Measurements from ENCODE around the gene MACROD1.

MACROD1 gene

DNA sequence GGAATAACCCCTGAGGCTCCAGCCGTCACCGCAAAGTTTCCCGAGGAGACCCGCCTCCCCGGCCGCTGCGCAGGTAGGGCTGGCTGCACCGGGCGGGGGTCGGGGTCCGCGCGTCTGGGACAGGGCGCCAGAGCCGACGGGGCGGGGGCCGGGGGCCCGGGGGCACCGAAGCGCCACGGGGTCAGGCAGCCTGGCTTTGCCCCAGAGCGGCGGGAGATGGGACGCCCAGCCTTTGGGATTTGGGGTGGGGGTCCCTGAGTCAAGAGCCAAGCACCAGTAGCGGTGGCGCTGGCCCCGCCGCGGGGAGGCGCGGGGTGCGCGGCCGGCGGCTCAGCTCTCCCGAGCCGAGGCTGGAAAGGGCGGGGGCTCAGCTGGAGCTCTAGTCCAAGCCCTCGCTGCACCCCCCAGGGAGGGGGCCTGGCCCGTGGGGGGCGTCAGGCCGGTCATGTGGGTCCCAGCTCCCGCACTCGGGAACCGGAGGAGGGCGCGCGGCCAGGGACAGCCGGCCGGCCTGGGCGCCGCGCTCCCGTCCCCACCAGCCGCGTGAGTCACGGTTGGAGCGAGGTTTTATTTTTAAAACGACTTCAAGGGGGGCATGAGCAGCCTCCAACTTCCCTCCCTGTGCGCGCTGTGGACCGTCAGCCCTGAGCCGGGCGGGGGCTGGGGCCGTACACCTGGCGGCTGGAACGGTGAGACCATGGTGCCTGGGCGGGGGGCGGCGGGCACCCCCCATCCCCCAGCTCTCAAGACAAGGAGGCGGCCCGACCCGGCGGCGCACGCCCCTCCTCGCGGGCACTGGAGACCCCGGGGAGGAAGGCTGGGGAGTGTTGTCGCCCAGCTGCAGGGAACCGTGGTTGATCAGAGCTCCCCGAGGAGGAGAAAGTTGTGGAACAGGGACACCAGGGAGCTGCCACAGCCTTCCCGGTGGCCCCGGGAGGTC, 129.6 kb downstream of the MACROD1 start:
- DNase-seq (ENCODE audit: low spot score) = peak; percentile 55

DNA sequence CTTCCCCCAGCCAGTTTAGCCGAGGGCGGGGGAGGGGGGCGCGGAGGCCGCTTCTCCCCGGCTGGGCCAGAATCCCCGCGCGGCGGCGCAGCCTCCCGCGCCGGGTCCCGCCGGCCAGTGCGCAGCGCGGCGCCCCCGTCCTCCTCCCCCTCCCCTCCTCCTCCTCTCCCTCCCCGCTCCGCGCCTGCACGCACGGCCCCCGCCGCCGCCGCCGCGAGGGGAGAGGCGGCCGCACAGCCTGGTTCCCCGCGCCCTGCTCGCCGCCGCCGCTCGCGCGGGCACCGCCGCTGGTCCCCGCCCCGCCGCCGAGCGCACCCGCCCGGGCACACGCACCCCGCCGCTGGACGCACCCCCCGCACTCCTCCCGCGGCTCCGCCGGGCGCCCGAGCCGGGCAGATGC, 130.3 kb downstream of the MACROD1 start, which contains the start of gene FLRT1:
Gene FLRT1 (plus strand): TSS at position 356 of the 400 bp plus-strand sequence. CDS start 80,337 bp downstream, outside the sequence.
- no peak for DNase-seq (ENCODE audit: low spot score)

- DNase-seq (ENCODE audit: low spot score) = no peak
Observed at GRCh38 chr11:64035081-64035524, 130.8 kb downstream of the MACROD1 start.

- no peak for DNase-seq (ENCODE audit: low spot score)
Observed at GRCh38 chr11:64034411-64034811, 131.5 kb downstream of the MACROD1 start.

GRCh38 chr11:64032050-64032449, 133.9 kb downstream of the MACROD1 start:
- DNase-seq (ENCODE audit: low spot score) = no peak

DNA sequence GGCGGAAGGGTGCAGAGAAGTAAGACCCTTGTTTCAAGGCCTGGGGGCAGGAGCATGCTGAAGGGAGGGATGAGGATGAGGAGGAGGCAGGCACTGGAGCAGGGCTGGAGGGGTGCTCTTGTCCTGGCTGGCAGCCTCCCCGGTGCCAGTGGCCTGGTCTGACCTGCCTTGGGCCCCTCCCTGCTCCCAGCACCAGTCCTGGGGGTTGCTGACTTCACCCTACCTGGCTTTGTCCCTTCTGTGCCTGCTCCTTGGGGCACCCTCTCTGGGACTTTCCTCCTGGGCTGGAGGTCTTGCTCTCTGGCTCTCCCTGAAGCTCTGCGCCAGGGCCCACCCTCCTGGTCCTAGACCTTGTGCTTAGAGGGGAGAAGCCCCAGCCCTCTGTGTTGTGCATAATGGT, 134.9 kb downstream of the MACROD1 start:
- DNase-seq (ENCODE audit: low spot score) = no peak

- no peak for DNase-seq (ENCODE audit: low spot score)
Observed at GRCh38 chr11:64029773-64030172, 136.1 kb downstream of the MACROD1 start.

DNA sequence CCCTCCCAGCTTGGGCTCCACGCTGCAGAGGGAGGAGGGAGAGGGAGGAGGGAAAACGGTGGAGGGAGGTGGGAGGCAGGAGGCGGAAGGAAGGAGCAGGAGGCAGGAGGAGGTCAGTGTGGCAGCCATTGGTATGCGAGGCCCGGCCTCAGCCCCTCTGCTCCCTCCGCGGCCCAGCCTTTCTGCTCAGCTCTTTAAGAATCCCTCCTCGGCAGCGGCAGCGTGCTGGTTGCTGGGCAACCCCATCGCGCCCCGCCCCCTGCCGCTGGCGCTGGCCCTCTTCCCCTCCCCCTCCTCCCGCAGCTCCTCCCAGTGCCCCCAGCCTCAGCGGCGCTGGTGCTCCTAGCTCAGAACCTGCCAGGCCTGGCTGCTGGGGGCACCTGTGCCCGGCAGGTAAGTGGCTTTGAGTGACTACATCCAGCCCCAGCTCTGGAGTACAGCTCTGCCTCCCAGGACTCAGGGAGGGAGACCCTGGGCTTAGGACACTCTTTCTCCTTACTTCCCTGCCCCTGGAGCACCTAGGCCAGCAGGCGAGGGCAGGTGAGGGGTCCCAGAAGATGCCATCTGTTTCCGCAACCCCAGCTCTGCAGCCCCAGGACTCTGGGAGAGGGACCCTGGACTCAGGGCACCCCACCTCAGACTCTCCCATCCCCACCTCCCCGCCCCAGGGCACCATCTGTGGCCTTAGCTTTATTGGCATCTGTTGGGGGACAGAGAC, 137.4 kb downstream of the MACROD1 start:
- DNase-seq (ENCODE audit: low spot score) = no peak

DNA sequence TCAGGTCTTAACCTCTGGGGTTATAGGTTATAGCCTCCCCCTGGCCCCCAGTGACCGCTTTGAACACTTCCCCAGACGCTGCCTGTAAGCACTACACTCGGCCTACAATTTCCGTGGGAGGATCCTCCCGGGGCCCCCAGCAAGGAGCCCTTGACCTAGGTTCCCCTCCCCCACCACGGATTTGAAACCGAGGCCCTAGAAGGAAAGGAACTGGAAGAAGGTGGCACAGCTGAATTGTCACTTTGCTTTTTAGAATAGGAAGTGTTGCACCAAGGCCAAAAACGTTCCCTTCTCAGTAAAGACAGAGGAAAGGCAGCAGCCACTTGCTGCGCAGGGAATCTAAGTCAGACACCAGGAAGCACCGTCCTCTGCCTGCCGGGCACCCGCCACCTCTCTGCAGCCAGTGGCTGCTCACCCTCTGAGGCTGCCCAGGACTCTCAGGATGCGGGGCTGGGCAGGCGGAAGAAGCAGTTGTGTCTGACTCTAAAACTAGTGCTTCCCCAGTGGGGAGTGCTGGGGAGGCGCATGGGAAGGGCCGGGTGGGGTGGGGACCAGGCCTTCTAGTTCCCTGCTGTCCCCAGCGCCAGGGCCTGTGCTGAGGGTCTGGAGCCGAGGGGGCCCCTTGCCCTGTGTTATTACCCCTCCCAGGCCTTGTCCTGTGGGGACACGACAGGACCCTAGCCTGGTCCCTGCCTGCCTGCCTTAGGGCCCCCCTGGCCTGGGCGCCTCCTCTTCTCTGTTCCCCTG, 138.1 kb downstream of the MACROD1 start:
- DNase-seq (ENCODE audit: low spot score) = no peak

GRCh38 chr11:64026575-64027205, 139.2 kb downstream of the MACROD1 start:
- no peak for DNase-seq (ENCODE audit: low spot score)

DNA sequence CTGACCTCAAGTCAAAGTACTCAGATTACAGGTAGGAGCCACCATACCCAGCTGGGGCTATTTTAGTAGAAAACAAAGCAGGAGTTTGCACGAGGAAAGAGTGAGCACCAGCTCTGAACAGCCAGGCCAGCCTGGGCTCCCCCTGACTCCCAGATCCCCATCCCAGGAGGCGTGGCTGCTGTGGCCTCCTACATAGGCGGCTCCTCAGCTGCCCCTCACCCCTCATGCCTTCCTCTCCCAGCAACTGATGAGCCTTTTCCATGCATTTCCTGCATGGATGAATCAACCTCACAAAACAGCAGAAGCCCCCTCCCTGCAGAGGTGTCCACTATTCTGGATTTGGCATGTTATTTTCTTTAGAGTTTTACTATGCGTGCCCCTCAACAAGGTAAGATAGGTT, 140.7 kb downstream of the MACROD1 start:
- no peak for DNase-seq (ENCODE audit: low spot score)

- no peak for DNase-seq (ENCODE audit: low spot score)
Observed at GRCh38 chr11:64023712-64024710, 141.9 kb downstream of the MACROD1 start.

- no peak for DNase-seq (ENCODE audit: low spot score)
Observed at GRCh38 chr11:64022125-64022784, 143.7 kb downstream of the MACROD1 start.

DNA sequence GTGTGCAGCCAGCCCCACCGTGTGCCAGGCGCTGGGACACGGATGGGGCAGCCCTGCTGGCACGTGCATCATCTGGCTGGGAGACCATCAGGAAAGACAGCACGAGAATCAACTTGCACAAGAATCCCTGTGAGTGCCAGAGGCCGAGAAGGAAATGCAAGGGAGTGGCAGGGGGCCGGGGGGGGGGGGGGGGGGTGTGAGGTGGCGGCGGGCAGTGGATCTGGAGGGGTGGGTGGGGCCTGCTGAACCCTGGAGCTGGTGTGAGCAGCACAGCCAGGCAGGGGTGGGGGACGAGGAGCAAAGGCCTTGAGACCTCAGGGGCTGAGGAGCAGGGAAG, 144.2 kb downstream of the MACROD1 start:
- no peak for DNase-seq (ENCODE audit: low spot score)

- no peak for DNase-seq (ENCODE audit: low spot score)
Observed at GRCh38 chr11:64020976-64021756, 144.7 kb downstream of the MACROD1 start.

DNA sequence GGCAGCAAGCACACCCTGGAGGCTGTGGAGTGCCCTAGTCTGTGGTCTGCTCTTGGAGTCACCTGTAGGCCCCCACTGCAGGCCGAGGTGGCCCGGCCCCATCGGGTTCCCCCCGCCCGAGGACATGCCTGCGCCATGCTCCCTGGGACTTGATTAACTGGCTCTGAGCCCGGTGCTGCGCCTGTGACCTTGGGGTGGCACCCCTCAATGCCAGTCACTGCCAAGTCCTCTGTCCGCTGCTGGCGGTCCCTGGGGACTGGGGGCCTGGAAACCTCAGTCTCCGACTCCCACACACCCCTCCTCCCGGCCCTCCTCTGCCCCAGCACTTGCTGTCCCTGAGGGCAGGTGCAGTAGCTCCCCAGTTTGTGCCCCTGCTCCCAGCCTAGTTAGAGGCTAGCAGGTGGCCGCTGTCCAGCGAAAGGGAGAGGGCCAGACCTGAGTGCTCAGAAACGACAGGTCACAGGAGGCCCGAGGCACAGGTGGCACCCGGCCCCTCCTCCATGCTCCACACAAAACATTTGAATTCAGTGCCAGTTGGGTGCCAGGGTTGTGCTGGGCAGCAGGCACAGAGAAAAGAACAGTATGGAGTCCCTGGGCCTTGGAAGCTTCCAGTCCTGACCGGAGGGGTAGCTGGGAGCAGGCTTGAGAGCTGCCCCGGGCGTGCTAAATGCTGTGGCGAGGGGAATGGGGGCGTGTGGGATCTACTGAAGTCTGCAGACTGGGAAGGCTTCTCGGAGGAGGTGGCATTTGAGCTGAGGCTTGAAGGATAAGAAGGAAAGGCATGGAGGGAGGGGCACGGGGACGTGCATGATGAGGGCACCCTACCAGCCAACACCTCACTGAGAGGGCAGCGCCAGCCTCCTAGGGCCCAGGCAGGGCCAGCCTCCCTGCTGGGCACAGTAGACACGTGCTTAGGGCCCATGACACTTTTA, 146.5 kb downstream of the MACROD1 start:
- no peak for DNase-seq (ENCODE audit: low spot score)

DNA sequence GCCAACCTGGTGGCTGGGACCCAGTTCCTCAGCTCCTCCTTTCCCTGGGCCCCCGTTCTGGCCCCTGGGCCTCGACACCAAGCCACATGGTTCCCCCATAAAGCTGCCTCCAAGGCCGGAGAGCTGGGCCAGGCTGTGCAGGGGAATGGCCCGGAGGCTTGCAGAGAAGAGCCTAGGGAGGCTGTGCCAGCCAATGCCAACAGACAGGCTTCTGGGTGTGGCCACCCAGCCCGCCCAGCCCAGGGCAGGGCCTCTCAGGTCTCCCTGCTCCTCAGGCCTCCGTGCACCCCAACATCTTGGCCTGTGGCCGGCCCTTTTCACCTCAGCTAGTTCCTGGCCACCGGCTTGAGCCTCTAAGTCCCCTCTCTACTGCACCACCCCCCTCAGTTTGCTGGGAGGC, 147.6 kb downstream of the MACROD1 start:
- DNase-seq (ENCODE audit: low spot score) = no peak

- no peak for DNase-seq (ENCODE audit: low spot score)
Observed at GRCh38 chr11:64017945-64018224, 148.0 kb downstream of the MACROD1 start.
